ENCODE data around the gene PARP4. TPM values are rescaled to one million over a fixed set of nuclear protein-coding genes. Genes with fewer than 3 reads are reported as not detected.
"Not testable (repeated sequence)": the region's sequence is repeated elsewhere in the genome, so short reads cannot be mapped to it uniquely, and the experiment has no call there.

Gene PARP4
- polyA plus RNA-seq, 1 donor from 2014 or later = 0.76 TPM

GRCh38 chr13:24497742-24498141 is 14.8 kb downstream of the PARP4 start:
- Histone ChIP-seq H3K9me3 (ENCODE audit: low read length) (no peaks in the 10 kb centered on the region), H2AFZ (ENCODE audit: low read depth, low read length) (no peak overlapping the region), H4K20me1 (ENCODE audit: insufficient read depth) (no peaks in the 10 kb centered on the region), H3K27ac (ENCODE audit: low read length) (no peak overlapping the region), H3K9ac (ENCODE audit: low read length) (no peak overlapping the region), H3K79me2 (replicated peaks; ENCODE audit: insufficient read depth, low read length) (no peaks in the 10 kb centered on the region), H3K27me3 (ENCODE audit: insufficient read depth, low read depth, low read length) (no peaks in the 10 kb centered on the region), H3K9me2 (ENCODE audit: insufficient read depth, low read length) (no peaks in the 10 kb centered on the region), H3K4me3 (ENCODE audit: low read length) (no peak overlapping the region), H3F3A (ENCODE audit: insufficient read depth, low read length, poor library complexity, severe bottlenecking) (no peaks in the 10 kb centered on the region), H3K36me3 (ENCODE audit: insufficient read depth, low read length) (no peaks in the 10 kb centered on the region), H3K4me2 (ENCODE audit: low read length) (no peak overlapping the region)
- TF ChIP-seq SMC3 (conservative IDR thresholded peaks at IDR 0.05; ENCODE audit: poor library complexity) = no peak
- no peak for TF ChIP-seq EP300 (conservative IDR thresholded peaks at IDR 0.05; ENCODE audit: poor library complexity, severe bottlenecking)
- TF ChIP-seq REST (IDR thresholded peaks at IDR 0.05; ENCODE audit: borderline replicate concordance) = no peak
- TF ChIP-seq RAD21 (conservative IDR thresholded peaks at IDR 0.05) = no peak
- TF ChIP-seq POLR2AphosphoS5 (IDR thresholded peaks at IDR 0.05) = no peak
- no peak for TF ChIP-seq TAF1 (IDR thresholded peaks at IDR 0.05; ENCODE audit: low read depth)
- no peak for TF ChIP-seq MXI1 (conservative IDR thresholded peaks at IDR 0.05; ENCODE audit: poor library complexity, severe bottlenecking)
- no peak for TF ChIP-seq EZH2 (IDR thresholded peaks at IDR 0.05; ENCODE audit: borderline replicate concordance, insufficient read depth, low read length, poor library complexity, severe bottlenecking)
- TF ChIP-seq CTCF (IDR thresholded peaks at IDR 0.05; ENCODE audit: poor library complexity, severe bottlenecking) = no peak

DNA sequence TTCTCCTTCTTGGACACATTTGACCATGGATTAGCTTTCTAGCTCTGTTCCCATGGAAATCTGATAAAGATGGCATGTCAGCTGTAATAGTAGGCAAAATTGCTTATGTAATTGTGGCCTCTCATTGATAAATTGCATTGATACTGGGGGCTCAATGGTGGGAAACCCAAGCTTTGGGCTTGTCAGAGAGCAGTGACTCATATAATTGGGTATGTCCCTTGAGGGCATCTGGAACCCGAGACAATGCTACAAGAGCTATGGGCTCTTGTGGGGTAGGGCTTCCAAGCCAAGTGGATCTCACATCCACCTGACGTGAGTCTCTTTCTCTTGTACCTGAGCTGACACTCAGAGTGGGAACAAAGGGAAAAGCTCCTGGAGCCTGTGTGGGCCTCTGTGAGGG is 16.3 kb downstream of the PARP4 start:
- not testable (repeated sequence) for H3K9me2 ChIP-seq (ENCODE audit: insufficient read depth, low read length); H3K4me3 ChIP-seq (ENCODE audit: low read length); H3K27me3 ChIP-seq (ENCODE audit: insufficient read depth, low read depth, low read length); H3K4me2 ChIP-seq (ENCODE audit: low read length); H3K79me2 ChIP-seq (replicated peaks; ENCODE audit: insufficient read depth, low read length); H4K20me1 ChIP-seq (ENCODE audit: insufficient read depth); H3K9me3 ChIP-seq (ENCODE audit: low read length); H3K9ac ChIP-seq (ENCODE audit: low read length); H3F3A ChIP-seq (ENCODE audit: insufficient read depth, low read length, poor library complexity, severe bottlenecking); H3K36me3 ChIP-seq (ENCODE audit: insufficient read depth, low read length); H2AFZ ChIP-seq (ENCODE audit: low read depth, low read length); H3K27ac ChIP-seq (ENCODE audit: low read length)

- Histone ChIP-seq H3K9me3 (ENCODE audit: low read length) (no peaks in the 10 kb centered on the region), H3F3A (ENCODE audit: insufficient read depth, low read length, poor library complexity, severe bottlenecking) (no peaks in the 10 kb centered on the region), H3K36me3 (ENCODE audit: insufficient read depth, low read length) (no peaks in the 10 kb centered on the region), H3K9me2 (ENCODE audit: insufficient read depth, low read length) (no peaks in the 10 kb centered on the region), H3K27me3 (ENCODE audit: insufficient read depth, low read depth, low read length) (no peaks in the 10 kb centered on the region), H3K79me2 (replicated peaks; ENCODE audit: insufficient read depth, low read length) (no peaks in the 10 kb centered on the region), H3K4me3 (ENCODE audit: low read length) (no peak overlapping the region), H3K9ac (ENCODE audit: low read length) (no peak overlapping the region), H3K27ac (ENCODE audit: low read length) (no peak overlapping the region), H2AFZ (ENCODE audit: low read depth, low read length) (no peak overlapping the region), H4K20me1 (ENCODE audit: insufficient read depth) (no peaks in the 10 kb centered on the region), H3K4me2 (ENCODE audit: low read length) (no peak overlapping the region)
- no peak for TF ChIP-seq POLR2AphosphoS5 (IDR thresholded peaks at IDR 0.05)
- no peak for TF ChIP-seq MXI1 (conservative IDR thresholded peaks at IDR 0.05; ENCODE audit: poor library complexity, severe bottlenecking)
These were observed 17.3 kb downstream of the PARP4 start for GRCh38 chr13:24495151-24495729.

Data from neural cell (in vitro differentiated cells).